SK-N-MC (cell line): ENCODE data around the gene GOLGA8G.
"Not testable (repeated sequence)": the region's sequence is repeated elsewhere in the genome, so short reads cannot be mapped to it uniquely, and the experiment has no call there.

Experiments used
- DNase-seq: peaks from one replicate; pipeline ENCODE4 v3.0.0-alpha.2; 2011; ENCODE audit warnings: low read depth, low spot score
- H3K27ac ChIP-seq: fragments of 200-600 bp; sonication (generic); 2 replicates; pipeline ENCODE4 v1.5.1; 2016; ENCODE audit warnings: mixed run types
- H3K36me3 ChIP-seq: fragments of 200-600 bp; sonication (generic); 2 replicates; pipeline ENCODE4 v1.6.1; 2017; ENCODE audit warnings: antibody characterized with exemption, low read length, mixed read lengths; ENCODE audit not compliant: insufficient read depth
- H3K4me3 ChIP-seq: fragments of 200-600 bp; sonication (generic); 2 replicates; pipeline ENCODE4 v1.5.1; 2016
- H3K9ac ChIP-seq: fragments of 200-600 bp; sonication (generic); 2 replicates; pipeline ENCODE4 v1.8.0; 2017; ENCODE audit warnings: mixed run types, mixed read lengths; ENCODE audit not compliant: insufficient read length
- H3K9me3 ChIP-seq: fragments of 200-600 bp; sonication (generic); 2 replicates; pipeline ENCODE4 v1.6.1; 2017; ENCODE audit warnings: low read depth, mild to moderate bottlenecking, antibody characterized with exemption, low read length, moderate library complexity, mixed read lengths

GOLGA8G gene, protein sequence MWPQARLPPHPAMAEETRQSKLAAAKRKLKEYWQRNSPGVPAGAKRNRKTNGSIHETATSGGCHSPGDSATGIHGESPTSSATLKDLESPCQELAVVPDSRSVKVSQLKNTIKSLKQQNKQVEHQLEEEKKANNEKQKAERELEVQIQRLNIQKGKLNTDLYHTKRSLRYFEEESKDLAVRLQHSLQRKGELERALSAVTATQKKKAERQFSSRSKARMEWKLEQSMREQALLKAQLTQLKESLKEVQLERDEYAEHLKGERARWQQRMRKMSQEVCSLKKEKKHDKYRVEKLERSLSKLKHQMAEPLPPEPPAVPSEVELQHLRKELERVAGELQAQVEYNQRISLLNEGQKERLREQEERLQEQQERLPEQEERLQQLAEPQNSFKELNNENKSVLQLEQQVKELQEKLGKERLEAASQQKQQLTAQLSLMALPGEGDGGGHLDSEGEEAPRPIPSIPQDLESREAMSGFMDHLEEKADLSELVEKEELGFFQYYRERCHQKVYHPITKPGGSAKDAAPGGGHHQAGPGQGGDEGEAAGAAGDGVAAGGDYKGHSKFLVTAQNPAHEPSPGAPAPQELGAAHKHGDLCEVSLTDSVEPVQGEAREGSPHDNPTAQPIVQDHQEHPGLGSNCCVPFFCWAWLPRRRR

DNA sequence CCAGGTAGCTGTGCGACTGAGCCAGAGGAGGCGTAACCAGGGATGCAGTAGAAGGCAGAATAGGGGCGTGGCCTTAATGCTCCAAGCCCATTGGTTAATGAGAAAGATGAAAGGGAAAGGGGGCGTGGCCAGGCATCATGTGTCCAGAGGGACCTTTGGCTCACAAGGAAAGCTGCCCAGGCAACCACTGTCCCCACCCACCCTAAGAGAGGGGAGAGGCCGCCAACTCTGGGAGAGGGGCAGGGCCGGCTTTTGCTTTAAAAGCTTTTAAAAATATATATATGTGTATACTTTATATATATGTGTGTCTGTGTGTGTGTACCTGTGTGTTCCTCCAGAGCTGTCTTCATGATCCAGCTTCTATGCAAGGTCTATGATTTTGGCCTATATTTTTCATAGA is at the start of gene GOLGA8G:
TSS of gene GOLGA8G (minus strand) at position 18 of the 400 bp plus-strand sequence. CDS start 62 bp downstream, outside the sequence.
- DNase-seq, H3K9me3 ChIP-seq, H3K9ac ChIP-seq, H3K27ac ChIP-seq, H3K4me3 ChIP-seq, H3K36me3 ChIP-seq: not testable (repeated sequence)

DNA sequence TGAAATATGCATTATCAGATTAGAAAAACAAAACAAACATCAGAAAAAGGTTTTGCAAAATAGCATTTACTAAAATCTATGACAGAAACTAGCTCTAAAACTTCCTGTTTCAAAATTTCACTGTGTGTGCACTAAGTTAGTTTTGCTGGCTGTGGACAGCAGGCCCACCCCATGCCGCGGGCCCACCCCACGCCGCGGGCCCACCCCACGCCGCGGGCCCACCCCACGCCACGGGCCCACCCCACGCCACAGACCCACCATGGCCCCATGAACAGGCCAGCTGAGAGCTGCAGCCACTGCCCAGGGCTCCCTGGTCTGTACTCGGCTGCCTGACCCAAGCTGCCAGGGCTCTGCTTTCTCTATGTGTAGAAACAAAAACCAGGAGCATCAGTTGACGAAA is 40.6 kb upstream of the GOLGA8G start:
- DNase-seq, H3K9me3 ChIP-seq, H3K27ac ChIP-seq, H3K4me3 ChIP-seq, H3K9ac ChIP-seq, H3K36me3 ChIP-seq: not testable (repeated sequence)

DNA sequence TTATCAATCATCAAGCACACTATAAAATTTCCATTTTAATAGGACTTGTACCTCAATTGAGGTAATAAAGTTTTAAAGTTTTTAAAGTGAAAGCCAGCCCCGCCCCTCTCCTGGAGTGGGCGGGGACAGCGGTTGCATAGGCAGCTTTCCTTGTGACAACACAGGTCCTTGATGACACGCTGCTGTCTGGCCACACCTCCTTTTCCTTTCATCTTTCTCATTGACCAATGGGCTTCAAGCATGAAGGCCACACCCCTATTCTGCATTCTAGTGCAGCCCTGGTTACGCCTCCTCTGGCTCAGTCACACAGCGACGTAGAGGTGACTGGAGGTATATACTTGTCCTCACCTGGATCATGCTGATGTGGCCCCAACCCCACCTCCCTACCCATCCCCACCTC is 20.5 kb upstream of the GOLGA8G start, which contains the start of gene GOLGA6L25:
TSS of gene GOLGA6L25 (plus strand) at position 301 of the 400 bp plus-strand sequence. CDS start at position 362, 61 bp downstream.
- H3K9me3 ChIP-seq, H3K9ac ChIP-seq, H3K36me3 ChIP-seq, DNase-seq, H3K4me3 ChIP-seq, H3K27ac ChIP-seq: not testable (repeated sequence)

DNA sequence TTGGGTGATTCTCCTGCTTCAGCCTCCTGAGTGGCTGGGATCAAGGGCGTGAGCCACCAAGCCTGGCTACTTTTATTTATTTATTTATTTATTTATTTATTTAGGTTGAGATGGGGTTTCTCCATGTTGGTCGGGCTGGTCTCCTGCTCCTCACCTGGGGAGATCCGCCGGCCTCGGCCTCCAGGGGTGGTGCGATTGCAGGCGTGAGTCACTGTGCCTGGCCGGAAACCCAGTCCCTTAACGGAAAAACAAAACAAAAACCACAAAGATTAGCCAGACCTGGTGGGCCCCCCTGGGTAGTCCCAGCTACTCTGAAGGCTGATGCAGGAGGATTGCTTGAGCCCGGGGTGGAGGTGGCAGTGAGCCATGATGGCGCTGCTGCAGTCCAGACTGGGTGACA is 17.6 kb downstream of the GOLGA8G start:
- H3K36me3 ChIP-seq, H3K9ac ChIP-seq, DNase-seq, H3K27ac ChIP-seq, H3K4me3 ChIP-seq, H3K9me3 ChIP-seq: not testable (repeated sequence)

DNA sequence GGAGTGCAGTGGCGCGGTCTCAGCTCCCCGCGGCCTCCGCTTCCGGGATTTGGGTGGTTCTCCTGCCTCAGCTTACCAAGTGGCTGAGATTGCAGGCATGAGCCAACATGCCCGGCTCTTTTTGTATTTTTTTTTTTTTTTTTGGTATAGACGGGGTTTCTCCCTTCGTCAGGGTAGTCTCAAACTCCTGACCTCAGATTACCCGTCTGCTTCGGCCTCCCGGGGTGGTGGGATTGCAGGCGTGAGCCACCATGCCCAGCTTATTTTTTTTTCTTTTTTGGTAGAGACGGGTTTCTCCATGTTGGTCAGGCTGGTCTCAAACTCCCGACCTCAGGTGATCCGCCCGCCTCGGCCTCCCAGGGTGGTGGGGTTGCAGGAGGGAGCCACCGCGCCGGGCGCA is 18.6 kb downstream of the GOLGA8G start:
- H3K9me3 ChIP-seq, H3K4me3 ChIP-seq, H3K36me3 ChIP-seq, H3K27ac ChIP-seq, H3K9ac ChIP-seq, DNase-seq: not testable (repeated sequence)

DNA sequence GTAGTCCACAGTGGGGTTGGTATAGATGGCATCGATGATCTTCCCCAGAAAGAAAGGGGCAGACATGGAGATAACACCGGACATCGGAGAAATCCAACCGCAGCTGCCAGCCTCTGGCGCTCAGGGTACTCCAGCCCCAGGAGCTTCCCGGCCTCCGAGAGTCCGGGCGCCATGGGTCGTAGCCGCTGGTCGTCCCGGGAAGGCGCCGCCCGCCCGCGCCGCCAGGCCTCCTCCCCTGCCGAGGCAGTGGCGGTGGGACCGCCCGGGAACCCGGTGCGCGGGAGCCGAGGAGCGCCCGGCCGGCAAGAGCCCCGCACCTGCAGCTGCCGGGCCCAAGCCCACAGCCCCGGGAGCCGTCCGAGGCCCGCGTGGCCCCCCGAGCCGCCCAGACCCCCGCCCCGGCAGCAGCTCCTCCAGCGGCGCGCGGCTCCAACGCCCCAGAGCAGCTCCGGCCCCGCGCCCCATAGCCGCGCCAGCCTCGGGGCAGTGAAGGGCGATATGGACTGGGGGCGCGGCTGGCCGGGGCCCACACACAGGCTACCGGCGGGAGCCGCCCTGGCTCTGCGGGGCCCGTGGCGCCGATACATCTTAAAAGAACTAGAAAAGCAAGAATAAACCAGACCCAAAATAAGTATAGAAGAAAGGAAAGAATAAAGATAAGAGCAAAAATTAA is 24.4 kb downstream of the GOLGA8G start:
- H3K4me3 ChIP-seq, H3K36me3 ChIP-seq, H3K9me3 ChIP-seq, H3K27ac ChIP-seq, H3K9ac ChIP-seq, DNase-seq: not testable (repeated sequence)

DNA sequence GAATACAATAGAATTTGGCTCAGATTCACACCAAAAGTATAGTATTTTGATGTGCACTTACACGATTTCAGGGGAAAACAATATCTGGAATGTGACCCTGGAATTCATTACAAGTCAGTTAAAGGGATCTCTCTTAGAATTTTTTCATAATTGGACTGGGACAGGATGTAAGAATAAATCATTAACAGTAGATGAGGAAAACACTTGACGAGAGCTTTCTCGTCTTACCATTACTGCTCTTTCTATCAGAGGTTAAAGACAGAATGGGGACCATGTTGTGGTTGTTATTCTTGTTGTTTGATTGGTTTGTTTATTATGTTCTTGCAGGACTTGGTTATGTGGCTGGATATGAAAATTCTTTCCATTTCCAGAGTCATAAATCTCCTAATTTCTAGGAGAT is 51.4 kb downstream of the GOLGA8G start:
- H3K36me3 ChIP-seq, H3K9me3 ChIP-seq, H3K4me3 ChIP-seq, H3K9ac ChIP-seq, H3K27ac ChIP-seq, DNase-seq: not testable (repeated sequence)
